LNCAP (cell line): ENCODE data around the gene QARS1.

Experiments
- CTCF ChIP-seq: fragments of 450-650 bp; IDR thresholded peaks from 2 replicates; pipeline ENCODE4 v1.5.1; 2017; ENCODE audit warnings: mild to moderate bottlenecking

The QARS1 gene

DNA sequence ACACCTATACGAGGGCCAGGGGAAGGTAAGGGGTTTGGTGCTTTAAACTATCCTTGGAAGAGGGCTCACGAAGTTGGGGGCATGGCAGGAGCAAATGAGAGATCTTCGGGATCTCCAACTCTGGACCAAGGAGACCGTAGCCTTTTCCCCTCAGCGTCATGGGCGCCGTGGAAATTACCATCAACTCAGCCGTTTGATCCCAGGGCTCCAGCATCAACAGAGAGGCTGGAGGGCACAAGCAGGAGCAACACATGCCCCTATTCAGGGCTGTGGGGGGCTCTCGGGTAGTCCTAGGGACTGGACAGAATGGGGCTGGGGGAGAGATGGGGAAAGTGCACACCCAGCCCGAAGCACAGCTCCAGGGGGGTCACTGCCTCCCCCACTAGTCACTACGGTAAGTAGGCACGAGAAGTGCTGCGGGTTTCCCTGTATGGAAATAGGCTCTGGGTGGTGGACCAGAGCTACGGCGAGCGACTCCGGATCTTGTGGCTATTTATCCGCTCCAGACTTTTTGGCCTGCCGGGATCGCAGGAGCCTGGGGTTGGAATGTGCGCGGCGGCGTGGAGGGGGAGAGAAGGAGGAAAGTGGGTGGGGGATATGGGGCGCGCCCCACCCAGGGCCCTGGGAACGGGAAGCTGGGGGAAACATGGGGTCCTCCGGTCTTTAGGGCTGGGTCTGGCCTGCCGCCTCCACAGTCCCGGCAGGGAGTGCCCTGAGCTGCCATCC is 28.8 kb upstream of the QARS1 start:
- TF ChIP-seq CTCF = no peak

DNA sequence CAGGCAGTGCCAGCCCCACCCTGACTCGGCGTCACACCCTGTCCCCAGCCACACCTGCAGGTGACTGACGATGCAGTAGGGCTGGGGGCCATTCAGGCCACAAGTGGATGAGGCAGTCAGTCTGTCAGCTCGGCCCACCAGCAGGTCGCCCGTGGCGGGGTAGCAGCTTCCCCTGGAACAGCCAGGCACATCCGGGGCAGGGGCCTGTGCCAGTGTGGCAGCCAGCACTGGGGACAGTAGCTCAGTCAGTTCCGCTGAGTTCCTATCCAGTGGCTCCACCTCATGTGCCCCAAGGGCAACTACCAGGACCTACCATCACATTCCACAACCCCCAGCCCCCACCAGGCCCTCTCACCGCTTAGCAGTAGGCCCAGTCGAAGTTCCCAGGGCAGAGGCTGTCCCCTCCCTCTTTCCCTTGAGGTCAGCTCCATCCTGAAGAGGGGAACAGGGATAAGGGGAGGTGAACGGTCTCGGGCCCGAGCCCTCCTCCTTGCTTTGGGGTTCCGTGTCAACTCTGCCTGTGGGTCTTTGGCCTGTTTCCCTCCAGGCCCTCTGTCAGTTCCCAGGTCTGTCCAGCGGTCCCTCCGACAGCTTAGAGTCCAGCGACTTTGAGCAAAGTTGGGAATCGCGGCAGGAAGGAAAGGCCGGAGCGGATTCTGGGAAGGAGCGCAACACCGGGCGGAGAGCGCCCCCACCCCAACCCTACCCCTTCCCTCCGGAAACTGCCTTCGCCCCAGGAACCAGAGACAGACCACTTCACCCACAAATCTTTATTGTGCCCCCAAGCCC is 28.1 kb upstream of the QARS1 start, which contains the start of gene LAMB2:
TSS of gene LAMB2 (minus strand) at position 614 of the 789 bp plus-strand sequence. CDS start at position 431, 183 bp downstream.
- peak; percentile 40 for TF ChIP-seq CTCF

DNA sequence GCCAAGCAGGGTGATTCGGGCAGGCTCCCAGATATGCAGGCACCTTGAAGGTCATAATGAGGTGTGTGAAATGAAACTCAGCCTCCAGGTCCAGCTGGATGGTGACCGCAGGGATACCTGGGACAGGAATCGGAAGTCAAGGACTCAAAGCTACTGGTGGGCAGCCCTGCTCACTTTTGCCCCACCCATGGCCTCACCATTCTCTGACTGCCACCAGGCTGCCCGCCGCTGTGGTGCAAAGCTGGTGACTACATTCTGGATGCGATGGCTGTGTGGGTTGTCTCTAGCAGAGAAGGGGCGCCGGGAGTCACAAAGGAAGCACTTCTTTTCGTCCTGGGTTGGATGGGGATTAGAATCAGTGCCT is 27.5 kb upstream of the QARS1 start:
- no peak for TF ChIP-seq CTCF

DNA sequence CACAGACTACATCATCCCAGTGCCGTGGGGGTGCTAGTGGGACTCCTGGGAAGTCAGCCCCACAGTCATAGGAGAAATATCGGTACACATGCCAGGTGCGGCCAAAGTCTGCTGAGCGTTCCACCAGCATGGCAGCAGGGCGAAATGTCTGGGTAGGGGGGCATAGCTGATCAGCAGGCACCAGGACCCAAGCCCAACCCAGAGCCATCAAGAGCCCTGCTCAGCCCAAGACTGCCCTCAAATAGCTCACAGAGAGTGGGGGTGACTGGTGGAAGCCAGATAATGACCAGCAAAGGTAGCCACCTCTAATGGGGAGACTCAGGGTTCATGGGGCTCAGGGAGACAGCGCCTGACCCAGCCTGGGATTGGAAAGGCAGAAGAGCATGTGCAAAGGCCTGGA is 27.0 kb upstream of the QARS1 start:
- no peak for TF ChIP-seq CTCF

DNA sequence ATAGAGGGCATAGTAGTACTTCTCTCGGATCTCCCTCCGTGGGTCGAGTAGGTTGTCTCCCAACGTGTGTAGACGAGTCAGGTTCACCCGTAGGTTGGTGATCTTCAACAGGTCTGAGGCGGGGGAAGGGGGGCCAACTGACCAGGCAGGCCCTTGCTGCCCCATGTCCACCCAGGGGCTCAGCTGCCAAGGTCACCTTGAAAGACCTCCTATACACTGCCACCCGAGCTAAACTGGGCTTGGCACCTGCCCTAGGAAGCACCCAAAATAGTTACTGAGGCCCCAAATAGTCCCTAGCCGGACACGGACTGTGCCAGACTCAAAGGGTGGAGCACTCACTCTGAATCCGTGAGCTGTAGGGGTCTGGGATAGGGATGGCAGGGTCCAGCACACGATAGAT is 26.5 kb upstream of the QARS1 start:
- TF ChIP-seq CTCF = no peak

DNA sequence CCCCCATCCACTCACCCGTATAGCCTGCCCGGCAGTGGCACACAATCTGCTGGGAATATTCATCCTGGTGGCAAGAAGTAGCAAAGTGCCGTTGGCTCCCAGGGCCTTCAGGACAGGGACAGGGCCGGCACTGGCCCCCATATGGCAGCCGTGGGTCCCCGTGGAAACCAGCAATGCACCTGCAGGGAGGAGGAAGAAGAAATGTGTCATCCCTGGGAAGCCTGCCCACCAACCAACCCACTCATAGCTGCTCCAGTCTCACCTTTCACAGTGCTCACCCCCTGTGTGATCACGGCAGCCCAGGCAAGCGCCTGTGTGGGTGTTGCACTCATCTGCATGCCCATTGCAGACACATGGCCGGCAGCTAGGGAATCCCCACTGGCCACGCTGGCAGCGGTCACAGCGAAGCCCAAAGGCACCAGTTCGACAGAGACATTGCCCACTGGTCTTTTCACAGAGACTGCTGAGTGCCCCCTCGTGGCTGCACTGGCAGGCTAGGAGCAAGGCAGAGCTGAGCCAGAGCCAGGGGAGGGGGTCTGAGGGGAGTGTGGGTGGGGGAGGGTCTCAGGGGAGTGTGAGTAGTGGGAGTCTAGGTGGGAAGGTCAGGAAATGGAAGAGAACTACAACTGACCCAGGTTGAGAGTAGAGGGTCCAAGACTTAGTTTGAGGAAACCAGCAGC is 20.6 kb upstream of the QARS1 start:
- TF ChIP-seq CTCF = peak; percentile 12; the same call in 1 of the 2 replicates

GRCh38 chr3:49124203-49124602 is 19.6 kb upstream of the QARS1 start:
- TF ChIP-seq CTCF = no peak
